ENCODE data around the gene EXOC3L1.

Gene EXOC3L1

GRCh38 chr16:67206838-67207248, 16.9 kb upstream of the EXOC3L1 start:
- no peak overlapping the region for H3K4me3 ChIP-seq (ENCODE audit: insufficient read depth, low read depth, low read length)
- no peak overlapping the region for H3K27ac ChIP-seq (ENCODE audit: insufficient read depth, low read depth, low read length, poor library complexity, severe bottlenecking)
- H3K4me1 ChIP-seq (ENCODE audit: control insufficient read depth, insufficient read depth, low read length), result peaks cover 15% of the 10 kb centered on the region
- no peaks in the 10 kb centered on the region for H3K36me3 ChIP-seq (ENCODE audit: control insufficient read depth, insufficient read depth, low read length)
- no peaks in the 10 kb centered on the region for H3K9me3 ChIP-seq (ENCODE audit: control insufficient read depth, low read length)
- H3K27me3 ChIP-seq (ENCODE audit: control insufficient read depth, insufficient read depth, low read length, poor library complexity, severe bottlenecking), result no peaks in the 10 kb centered on the region
- 61 to 65% methylated on average over 3 of the region's 3 CpGs for WGBS, 2 experiments

DNA sequence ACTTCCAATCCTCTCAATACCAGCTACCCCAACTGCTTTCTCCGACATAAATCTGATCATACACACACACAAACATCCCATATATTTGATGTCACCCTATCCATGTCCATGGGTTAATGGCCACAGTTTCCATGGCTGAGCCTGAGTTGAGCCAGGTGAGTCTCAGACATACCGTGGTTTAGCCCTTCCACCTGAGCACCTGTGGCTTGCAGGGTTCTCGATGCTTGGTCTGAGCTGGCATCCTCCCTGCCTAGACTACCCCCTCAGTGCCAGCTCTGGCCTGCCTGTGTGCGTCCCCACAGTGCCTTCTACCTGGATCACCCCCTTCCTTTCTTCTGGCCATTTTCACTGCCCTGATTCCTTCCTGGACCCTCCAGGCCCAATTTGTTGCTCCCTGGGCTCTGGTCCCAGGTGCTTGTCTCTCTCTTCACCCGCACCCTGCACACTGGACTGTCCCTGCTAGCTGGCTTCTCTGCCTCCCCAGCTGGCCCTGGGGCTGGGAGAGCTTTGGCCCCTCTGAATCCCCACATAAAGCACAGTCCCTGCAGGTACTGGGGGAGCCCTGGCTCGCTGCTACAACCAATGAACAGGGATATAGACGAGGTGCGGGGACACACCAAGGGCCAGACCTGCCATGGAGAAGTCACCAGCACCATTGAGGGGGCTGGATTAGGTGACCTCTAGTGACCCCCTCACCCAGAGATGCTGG, 16.3 kb upstream of the EXOC3L1 start:
- H3K4me3 ChIP-seq (ENCODE audit: insufficient read depth, low read depth, low read length), result no peak overlapping the region
- 80 to 86% methylated on average over 8 of the region's 8 CpGs for WGBS, 2 experiments
- no peaks in the 10 kb centered on the region for H3K36me3 ChIP-seq (ENCODE audit: control insufficient read depth, insufficient read depth, low read length)
- peaks cover 15% of the 10 kb centered on the region for H3K4me1 ChIP-seq (ENCODE audit: control insufficient read depth, insufficient read depth, low read length)
- no peak overlapping the region for H3K27ac ChIP-seq (ENCODE audit: insufficient read depth, low read depth, low read length, poor library complexity, severe bottlenecking)
- no peaks in the 10 kb centered on the region for H3K27me3 ChIP-seq (ENCODE audit: control insufficient read depth, insufficient read depth, low read length, poor library complexity, severe bottlenecking)
- no peaks in the 10 kb centered on the region for H3K9me3 ChIP-seq (ENCODE audit: control insufficient read depth, low read length)

DNA sequence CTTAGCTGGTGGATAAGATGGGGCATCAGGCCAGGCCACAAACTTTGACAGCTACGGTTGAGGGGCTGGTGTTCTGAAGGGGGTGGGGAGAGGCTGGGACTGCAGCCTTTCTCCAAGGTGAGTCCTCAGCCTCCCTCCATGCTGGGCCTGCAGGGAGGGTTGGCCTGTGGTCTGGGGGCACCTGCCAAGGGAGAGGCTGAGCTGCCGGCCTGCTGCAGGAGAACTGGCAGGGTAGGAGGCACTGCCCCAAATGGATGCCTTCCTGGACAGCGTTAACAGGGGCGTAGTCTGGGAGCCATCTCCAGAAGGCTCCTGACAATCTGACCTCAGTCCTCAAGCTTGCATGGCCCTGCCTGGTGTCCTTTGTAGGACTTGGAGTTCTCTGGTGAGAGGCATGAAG, 14.1 kb upstream of the EXOC3L1 start:
- H3K27me3 ChIP-seq (ENCODE audit: control insufficient read depth, insufficient read depth, low read length, poor library complexity, severe bottlenecking), result no peaks in the 10 kb centered on the region
- H3K9me3 ChIP-seq (ENCODE audit: control insufficient read depth, low read length), result no peaks in the 10 kb centered on the region
- H3K4me1 ChIP-seq (ENCODE audit: control insufficient read depth, insufficient read depth, low read length), result peaks cover 15% of the 10 kb centered on the region
- no peak overlapping the region for H3K27ac ChIP-seq (ENCODE audit: insufficient read depth, low read depth, low read length, poor library complexity, severe bottlenecking)
- no peaks in the 10 kb centered on the region for H3K36me3 ChIP-seq (ENCODE audit: control insufficient read depth, insufficient read depth, low read length)
- 93 to 94% methylated on average over 4 of the region's 4 CpGs for WGBS, 2 experiments
- no peak overlapping the region for H3K4me3 ChIP-seq (ENCODE audit: insufficient read depth, low read depth, low read length)

- Histone ChIP-seq H3K36me3 (ENCODE audit: control insufficient read depth, insufficient read depth, low read length) (no peaks in the 10 kb centered on the region), H3K4me3 (ENCODE audit: insufficient read depth, low read depth, low read length) (no peak overlapping the region), H3K27ac (ENCODE audit: insufficient read depth, low read depth, low read length, poor library complexity, severe bottlenecking) (no peak overlapping the region), H3K9me3 (ENCODE audit: control insufficient read depth, low read length) (no peaks in the 10 kb centered on the region), H3K4me1 (ENCODE audit: control insufficient read depth, insufficient read depth, low read length) (peaks cover 15% of the 10 kb centered on the region), H3K27me3 (ENCODE audit: control insufficient read depth, insufficient read depth, low read length, poor library complexity, severe bottlenecking) (no peaks in the 10 kb centered on the region)
- 95 to 96% methylated on average over 23 of the region's 23 CpGs for WGBS, 2 experiments
Observed at GRCh38 chr16:67202956-67203493, 13.1 kb upstream of the EXOC3L1 start.

GRCh38 chr16:67202426-67202825, 12.5 kb upstream of the EXOC3L1 start:
- no peaks in the 10 kb centered on the region for H3K27me3 ChIP-seq (ENCODE audit: control insufficient read depth, insufficient read depth, low read length, poor library complexity, severe bottlenecking)
- H3K4me1 ChIP-seq (ENCODE audit: control insufficient read depth, insufficient read depth, low read length), result peaks cover 12% of the 10 kb centered on the region

GRCh38 chr16:67201411-67202345, 11.7 kb upstream of the EXOC3L1 start:
- Histone ChIP-seq H3K4me1 (ENCODE audit: control insufficient read depth, insufficient read depth, low read length) (peaks cover 4% of the 10 kb centered on the region), H3K4me3 (ENCODE audit: insufficient read depth, low read depth, low read length) (no peak overlapping the region), H3K27ac (ENCODE audit: insufficient read depth, low read depth, low read length, poor library complexity, severe bottlenecking) (no peak overlapping the region), H3K36me3 (ENCODE audit: control insufficient read depth, insufficient read depth, low read length) (peaks cover 9% of the 10 kb centered on the region), H3K27me3 (ENCODE audit: control insufficient read depth, insufficient read depth, low read length, poor library complexity, severe bottlenecking) (no peaks in the 10 kb centered on the region), H3K9me3 (ENCODE audit: control insufficient read depth, low read length) (no peaks in the 10 kb centered on the region)
- 96 to 97% methylated on average over 40 of the region's 40 CpGs for WGBS, 2 experiments

More at GRCh38 chr16:67202426-67202825, 12.5 kb upstream of the EXOC3L1 start:
- Histone ChIP-seq H3K27ac (ENCODE audit: insufficient read depth, low read depth, low read length, poor library complexity, severe bottlenecking) (no peak overlapping the region), H3K36me3 (ENCODE audit: control insufficient read depth, insufficient read depth, low read length) (peaks cover 2% of the 10 kb centered on the region), H3K9me3 (ENCODE audit: control insufficient read depth, low read length) (no peaks in the 10 kb centered on the region), H3K4me3 (ENCODE audit: insufficient read depth, low read depth, low read length) (no peak overlapping the region)
- 95 to 96% methylated on average over 12 of the region's 12 CpGs for WGBS, 2 experiments

GRCh38 chr16:67200491-67200890, 10.6 kb upstream of the EXOC3L1 start:
- H3K27ac ChIP-seq (ENCODE audit: insufficient read depth, low read depth, low read length, poor library complexity, severe bottlenecking), result no peak overlapping the region
- WGBS, 2 experiments, result 95 to 97% methylated on average over 8 of the region's 8 CpGs
- peaks cover 21% of the 10 kb centered on the region for H3K36me3 ChIP-seq (ENCODE audit: control insufficient read depth, insufficient read depth, low read length)

DNA sequence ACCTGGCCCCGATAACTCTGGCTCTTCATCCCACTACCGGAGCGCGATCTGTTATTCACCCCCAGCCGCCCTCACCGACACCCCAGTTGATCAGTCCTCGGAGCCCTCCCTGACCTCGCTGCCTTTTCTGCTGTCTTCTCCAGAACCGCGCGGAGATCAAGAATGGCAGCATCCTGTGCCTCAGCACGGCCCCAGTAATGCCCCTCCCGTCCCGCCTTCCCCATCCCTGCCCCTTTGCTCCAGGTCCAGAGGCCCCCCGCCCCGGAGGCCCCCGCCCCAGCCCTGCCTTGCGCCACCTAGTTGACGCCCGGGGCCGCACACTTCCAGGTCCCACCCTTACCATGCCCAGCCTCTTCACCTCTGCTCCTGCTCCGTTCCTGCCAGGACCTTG, 9.9 kb upstream of the EXOC3L1 start:
- Histone ChIP-seq H3K4me3 (ENCODE audit: insufficient read depth, low read depth, low read length) (no peak overlapping the region), H3K27me3 (ENCODE audit: control insufficient read depth, insufficient read depth, low read length, poor library complexity, severe bottlenecking) (no peaks in the 10 kb centered on the region), H3K36me3 (ENCODE audit: control insufficient read depth, insufficient read depth, low read length) (peaks cover 28% of the 10 kb centered on the region), H3K27ac (ENCODE audit: insufficient read depth, low read depth, low read length, poor library complexity, severe bottlenecking) (no peak overlapping the region), H3K9me3 (ENCODE audit: control insufficient read depth, low read length) (no peaks in the 10 kb centered on the region), H3K4me1 (ENCODE audit: control insufficient read depth, insufficient read depth, low read length) (no peaks in the 10 kb centered on the region)
- WGBS, 2 experiments, result 79 to 83% methylated on average over 21 to 22 of the region's 22 CpGs

More at GRCh38 chr16:67200491-67200890, 10.6 kb upstream of the EXOC3L1 start:
- Histone ChIP-seq H3K9me3 (ENCODE audit: control insufficient read depth, low read length) (no peaks in the 10 kb centered on the region), H3K27me3 (ENCODE audit: control insufficient read depth, insufficient read depth, low read length, poor library complexity, severe bottlenecking) (no peaks in the 10 kb centered on the region), H3K4me1 (ENCODE audit: control insufficient read depth, insufficient read depth, low read length) (no peaks in the 10 kb centered on the region), H3K4me3 (ENCODE audit: insufficient read depth, low read depth, low read length) (no peak overlapping the region)

DNA sequence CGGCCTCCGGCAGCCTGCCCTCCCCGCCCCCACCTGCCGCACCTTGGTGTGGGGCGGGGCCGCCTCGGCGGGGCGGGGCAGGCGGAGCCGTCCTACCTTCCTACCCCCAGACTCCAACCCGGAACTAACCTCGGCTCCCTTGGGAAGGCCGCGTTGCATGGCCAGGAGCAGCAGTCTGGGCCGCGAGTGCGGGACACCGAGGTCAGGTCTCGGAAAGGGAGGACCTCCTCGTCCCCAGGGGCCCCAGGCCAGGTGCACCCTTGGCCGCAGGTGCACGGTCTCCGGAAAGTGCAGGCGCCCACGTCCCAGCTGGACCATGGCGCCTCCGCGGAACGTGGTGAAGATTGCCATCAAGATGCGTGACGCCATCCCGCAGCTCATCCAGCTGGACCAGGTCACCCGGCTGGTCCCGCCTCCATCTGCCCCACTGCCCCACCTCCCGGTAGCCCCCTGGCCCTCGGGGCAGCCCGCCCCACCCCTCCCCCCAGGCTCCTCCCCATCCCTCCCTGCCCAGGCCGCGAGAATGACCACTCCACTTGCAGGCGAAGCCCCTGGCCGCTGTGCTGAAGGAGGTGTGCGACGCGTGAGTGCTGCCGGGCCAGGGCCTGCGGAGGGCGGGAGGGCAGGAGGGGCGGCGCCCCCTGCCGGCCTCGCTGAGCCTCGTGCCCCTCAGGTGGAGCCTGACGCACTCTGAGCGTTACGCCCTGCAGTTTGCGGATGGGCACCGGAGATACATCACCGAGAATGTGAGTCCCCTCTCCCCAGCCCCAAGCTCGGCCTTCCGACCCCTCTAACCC, 9.3 kb upstream of the EXOC3L1 start, which contains the start of gene ELMO3:
Gene ELMO3 (plus strand): TSS at position 121 of the 797 bp plus-strand sequence. CDS start 196 bp downstream, at position 317.
- H3K27ac ChIP-seq (ENCODE audit: insufficient read depth, low read depth, low read length, poor library complexity, severe bottlenecking), result no peak within 1 kb of the TSS
- WGBS, 2 experiments, result 77% methylated on average over 60 of the region's 61 CpGs
- H3K9me3 ChIP-seq (ENCODE audit: control insufficient read depth, low read length), result no peaks in the 10 kb centered on the region
- no peak within 1 kb of the TSS for H3K4me3 ChIP-seq (ENCODE audit: insufficient read depth, low read depth, low read length)
- H3K27me3 ChIP-seq (ENCODE audit: control insufficient read depth, insufficient read depth, low read length, poor library complexity, severe bottlenecking), result no peaks in the 10 kb centered on the region
- H3K4me1 ChIP-seq (ENCODE audit: control insufficient read depth, insufficient read depth, low read length), result no peaks in the 10 kb centered on the region
- H3K36me3 ChIP-seq (ENCODE audit: control insufficient read depth, insufficient read depth, low read length), result peaks cover 34% of the 10 kb centered on the region
